Keratinocyte (primary cell): ENCODE measurements around the gene MON2. TPM values are rescaled to one million over a fixed set of nuclear protein-coding genes. Genes with fewer than 3 reads are reported as not detected.
A peak's percentile ranks its signal among the peaks of the same experiment; 100 is the strongest.

Experiments
- DNase-seq: peaks from one replicate; pipeline ENCODE4 v3.0.0-alpha.2; 2011; ENCODE audit warnings: low read depth, missing footprints, low spot score
- FAIRE-seq: peaks from 2 replicates; lab custom pipeline; 2011; peaks lifted over from hg19 to GRCh38; lab: Jason Lieb, UNC
- H2AFZ ChIP-seq: 2 replicates; pipeline ENCODE4 v1.6.0; 2012; ENCODE audit warnings: low read length, control low read depth, inconsistent platforms; ENCODE audit not compliant: control insufficient read depth
- H3K27ac ChIP-seq: 2 replicates; pipeline ENCODE4 v1.5.1; 2011; ENCODE audit warnings: low read length; ENCODE audit not compliant: control insufficient read depth, insufficient read depth
- H3K27me3 ChIP-seq: 3 replicates; pipeline ENCODE4 v1.6.0; 2011; ENCODE audit warnings: low read length; ENCODE audit not compliant: control insufficient read depth, insufficient read depth; ENCODE audit errors: extremely low read depth
- H3K36me3 ChIP-seq, 2 experiments: 2 replicates in 1 of 2; 3 replicates in 1 of 2; pipeline ENCODE4 v1.5.1; 2011; ENCODE audit warnings: low read length in 2 of 2, mild to moderate bottlenecking in 1 of 2; ENCODE audit not compliant: control insufficient read depth in 2 of 2, insufficient read depth in 2 of 2; ENCODE audit errors: extremely low read depth in 1 of 2
- H3K4me1 ChIP-seq: 3 replicates; pipeline ENCODE4 v1.5.1; 2011; ENCODE audit warnings: low read length; ENCODE audit not compliant: control insufficient read depth, insufficient read depth; ENCODE audit errors: extremely low read depth
- H3K4me2 ChIP-seq: 3 replicates; pipeline ENCODE4 v1.6.0; 2011; ENCODE audit warnings: low read depth, low read length; ENCODE audit not compliant: control insufficient read depth, insufficient read depth; ENCODE audit errors: extremely low read depth
- H3K4me3 ChIP-seq, 3 experiments: fragments of 200-600 bp in 1 of 3; sonication (generic) in 1 of 3; 2 replicates in 2 of 3; 3 replicates in 1 of 3; pipeline ENCODE4 v1.5.1; 2011 to 2016; ENCODE audit warnings: low read length in 3 of 3, mild to moderate bottlenecking in 3 of 3, control low read depth in 2 of 3, inconsistent platforms in 1 of 3, low read depth in 1 of 3, mixed read lengths in 1 of 3, mixed run types in 1 of 3, moderate library complexity in 1 of 3; ENCODE audit not compliant: control insufficient read depth in 2 of 3, insufficient read depth in 2 of 3; ENCODE audit errors: extremely low read depth in 1 of 3
- H3K79me2 ChIP-seq: 2 replicates; pipeline ENCODE4 v1.6.0; 2012; ENCODE audit warnings: low read length; ENCODE audit not compliant: control insufficient read depth, insufficient read depth
- H3K9ac ChIP-seq: 3 replicates; pipeline ENCODE4 v1.6.0; 2011; ENCODE audit warnings: low read length; ENCODE audit not compliant: control insufficient read depth, insufficient read depth; ENCODE audit errors: extremely low read depth
- H3K9me1 ChIP-seq: 3 replicates; pipeline ENCODE4 v1.6.0; 2011; ENCODE audit warnings: low read length; ENCODE audit not compliant: control insufficient read depth, insufficient read depth; ENCODE audit errors: extremely low read depth
- H3K9me3 ChIP-seq: 2 replicates; pipeline ENCODE4 v1.5.1; 2012; ENCODE audit warnings: low read depth, low read length; ENCODE audit not compliant: control insufficient read depth
- H4K20me1 ChIP-seq: 3 replicates; pipeline ENCODE4 v1.6.0; 2011; ENCODE audit warnings: low read length; ENCODE audit not compliant: control insufficient read depth, insufficient read depth; ENCODE audit errors: extremely low read depth
- CTCF ChIP-seq, 3 experiments: IDR thresholded peaks in 1 of 3; conservative IDR thresholded peaks in 1 of 3; optimal IDR thresholded peaks in 1 of 3; 2 replicates in 2 of 3; 3 replicates in 1 of 3; pipeline versions ENCODE3 to v1.5.1; 2011; ENCODE audit warnings: low read length in 3 of 3, mild to moderate bottlenecking in 3 of 3, moderate library complexity in 2 of 3, control low read depth in 1 of 3, inconsistent platforms in 1 of 3; ENCODE audit not compliant: insufficient read depth in 2 of 3; ENCODE audit errors: extremely low read depth in 1 of 3
- EZH2 ChIP-seq: IDR thresholded peaks from one replicate; pipeline ENCODE4 v1.6.1; 2012; ENCODE audit warnings: inconsistent platforms, mild to moderate bottlenecking, low read length, moderate library complexity
- dilution Hi-C: fragments of 300-500 bp; cut with MboI; formaldehyde crosslinking; loops from one replicate; pipeline ENCODE4 v1.7.0; 2020; ENCODE audit warnings: low sequenced_read_pairs; ENCODE audit not compliant: extremely low pct_ligation_motif_present
- polyA plus RNA-seq, 5 experiments: library from polyadenylated mRNA; depleted of rRNA in 3 of 5; stranded (reverse) in 3 of 5; stranded (forward) in 1 of 5; unstranded in 1 of 5; fragments of >200 nt; gene quantifications; 1 replicate in 1 of 5; 2 replicates in 3 of 5; 3 replicates in 1 of 5; pipeline versions ENCODE4 v1.2.1 to v1.2.3, GENCODE V29; 2011 to 2012; ENCODE audit warnings: missing spikeins in 2 of 5, low read depth in 1 of 5, low replicate concordance in 1 of 5

MON2 gene
- polyA plus RNA-seq, 1 donor (not counting 4 experiments of a cell fraction or from before 2014, with no cell fraction given), result 18.5 TPM

GRCh38 chr12:62603061-62603810 is 136.6 kb downstream of the MON2 start:
- Histone ChIP-seq H3K9me3 (no peaks in the 10 kb centered on the region), H3K36me3 (no peaks in the 10 kb centered on the region), H2AFZ (peak overlapping the region; percentile 85), H3K9me1 (no peaks in the 10 kb centered on the region), H3K27me3 (no peaks in the 10 kb centered on the region), H3K9ac (peak overlapping the region; percentile 99), H4K20me1 (no peaks in the 10 kb centered on the region), H3K79me2 (peaks cover 34% of the 10 kb centered on the region), H3K27ac (peak overlapping the region; percentile 95), H3K4me1 (peaks cover 16% of the 10 kb centered on the region), H3K4me3 (peak overlapping the region; percentile 71 to 95 (median 75)), H3K4me2 (peak overlapping the region; percentile 92)
- peak; percentile 40 to 73 (median 71) for TF ChIP-seq CTCF (optimal IDR thresholded peaks at IDR 0.05 in 1 of 3, IDR thresholded peaks at IDR 0.05 in 1 of 3, conservative IDR thresholded peaks at IDR 0.05 in 1 of 3; ENCODE audit: extremely low read depth in 1 of 3, insufficient read depth in 2 of 3, low read length in 3 of 3)
- TF ChIP-seq EZH2, result no peak
- DNase-seq, result no peak
- FAIRE-seq, result no peak
- dilution Hi-C loops, result loop anchor here (25.0 kb wide), 1 partner anchor 184 kb away; no protein-coding TSS in a partner anchor

GRCh38 chr12:62603811-62604098 is 137.1 kb downstream of the MON2 start:
- Histone ChIP-seq H3K36me3 (no peaks in the 10 kb centered on the region), H2AFZ (peak overlapping the region; percentile 29), H3K4me1 (peaks cover 16% of the 10 kb centered on the region), H3K4me3 (peak overlapping the region; percentile 71 to 95 (median 75)), H3K79me2 (peaks cover 34% of the 10 kb centered on the region), H3K9ac (peak overlapping the region; percentile 99), H4K20me1 (no peaks in the 10 kb centered on the region), H3K27me3 (no peaks in the 10 kb centered on the region), H3K9me3 (no peaks in the 10 kb centered on the region), H3K27ac (peak overlapping the region; percentile 95), H3K4me2 (peak overlapping the region; percentile 92), H3K9me1 (no peaks in the 10 kb centered on the region)
- DNase-seq (no peak), FAIRE-seq (no peak)
- dilution Hi-C loops, result loop anchor here (25.0 kb wide), 1 partner anchor 184 kb away; no protein-coding TSS in a partner anchor
- TF ChIP-seq CTCF (optimal IDR thresholded peaks at IDR 0.05 in 1 of 3, IDR thresholded peaks at IDR 0.05 in 1 of 3, conservative IDR thresholded peaks at IDR 0.05 in 1 of 3; ENCODE audit: extremely low read depth in 1 of 3, insufficient read depth in 2 of 3, low read length in 3 of 3), result no peak
- no peak for TF ChIP-seq EZH2
